Sigmoid colon (tissue), 4 donors: Measurements from ENCODE around the gene STRA8.

Experiments used
- CTCF ChIP-seq, 4 experiments: fragments of 450-650 bp in 3 of 4; fragments of 200-600 bp in 1 of 4; IDR thresholded peaks; one replicate each; pipeline ENCODE4 v1.5.1; 2016 to 2019; ENCODE audit warnings: antibody characterized with exemption in 4 of 4, mild to moderate bottlenecking in 3 of 4, moderate library complexity in 2 of 4
- EP300 ChIP-seq, 4 donors: sonication (generic); formaldehyde crosslinking; IDR thresholded peaks; one replicate each; pipeline ENCODE4 v1.6.1; 2017; ENCODE audit warnings: antibody characterized with exemption in 4 of 4
- POLR2A ChIP-seq, 2 donors: fragments of 450-650 bp; IDR thresholded peaks; one replicate each; pipeline ENCODE4 v1.6.1; 2016; ENCODE audit warnings: antibody characterized with exemption in 2 of 2, mild to moderate bottlenecking in 2 of 2, moderate library complexity in 2 of 2
- POLR2AphosphoS5 ChIP-seq, 4 donors: sonication (generic); formaldehyde crosslinking; IDR thresholded peaks; one replicate each; pipeline ENCODE4 v1.6.1; 2017; ENCODE audit warnings: antibody characterized with exemption in 4 of 4

GRCh38 chr7:135274495-135275268, 41.0 kb downstream of the STRA8 start:
- TF ChIP-seq POLR2A (IDR thresholded peaks at IDR 0.05) (no peak), CTCF (IDR thresholded peaks at IDR 0.05) (peak; percentile 39 to 87 (median 78)), POLR2AphosphoS5 (IDR thresholded peaks at IDR 0.05) (no peak), EP300 (IDR thresholded peaks at IDR 0.05) (no peak)
